Keratinocyte (primary cell): ENCODE measurements around the gene DTD2.

Source experiments
- EZH2 ChIP-seq: IDR thresholded peaks from one replicate; pipeline ENCODE4 v1.6.1; 2012; ENCODE audit warnings: inconsistent platforms, mild to moderate bottlenecking, low read length, moderate library complexity
- TF ChIP-seq, protein P1 (sequence below), 3 experiments: IDR thresholded peaks in 1 of 3; conservative IDR thresholded peaks in 1 of 3; optimal IDR thresholded peaks in 1 of 3; 2 replicates in 2 of 3; 3 replicates in 1 of 3; pipeline versions ENCODE3 to v1.5.1; 2011; ENCODE audit warnings: low read length in 3 of 3, mild to moderate bottlenecking in 3 of 3, moderate library complexity in 2 of 3, control low read depth in 1 of 3, inconsistent platforms in 1 of 3; ENCODE audit not compliant: insufficient read depth in 2 of 3; ENCODE audit errors: extremely low read depth in 1 of 3

DNA sequence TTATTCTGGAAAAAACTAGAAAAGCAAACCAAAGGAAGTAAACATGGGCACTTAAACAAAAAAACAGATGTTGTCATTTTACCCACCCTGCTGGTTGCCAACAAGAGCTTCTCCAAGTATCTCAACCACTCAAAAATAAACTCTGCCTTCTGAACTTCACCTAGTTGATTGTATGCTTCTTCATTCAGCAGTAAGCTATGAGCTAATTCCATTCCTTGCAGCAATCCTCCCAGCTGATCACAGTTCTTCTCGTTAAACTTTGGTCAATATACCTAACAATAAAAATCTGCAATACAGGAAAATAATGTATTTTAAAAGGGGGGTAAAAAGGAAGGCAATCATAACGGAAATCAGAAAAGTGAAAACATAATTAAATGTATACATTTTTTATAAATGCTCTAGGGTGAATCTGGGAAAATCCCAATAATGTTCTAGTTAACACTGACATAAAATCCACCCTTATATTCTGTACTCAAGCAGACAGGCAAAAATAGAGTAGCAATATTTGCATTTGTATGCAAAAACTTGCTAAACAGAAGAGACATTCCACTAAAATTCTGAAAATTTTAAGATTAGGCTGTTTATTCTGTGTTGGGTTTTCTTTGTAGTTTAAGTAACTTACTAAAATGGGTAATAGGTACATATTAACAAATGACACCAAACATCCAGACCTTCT is 54.4 kb downstream of the DTD2 start:
- TF ChIP-seq, protein P1, sequence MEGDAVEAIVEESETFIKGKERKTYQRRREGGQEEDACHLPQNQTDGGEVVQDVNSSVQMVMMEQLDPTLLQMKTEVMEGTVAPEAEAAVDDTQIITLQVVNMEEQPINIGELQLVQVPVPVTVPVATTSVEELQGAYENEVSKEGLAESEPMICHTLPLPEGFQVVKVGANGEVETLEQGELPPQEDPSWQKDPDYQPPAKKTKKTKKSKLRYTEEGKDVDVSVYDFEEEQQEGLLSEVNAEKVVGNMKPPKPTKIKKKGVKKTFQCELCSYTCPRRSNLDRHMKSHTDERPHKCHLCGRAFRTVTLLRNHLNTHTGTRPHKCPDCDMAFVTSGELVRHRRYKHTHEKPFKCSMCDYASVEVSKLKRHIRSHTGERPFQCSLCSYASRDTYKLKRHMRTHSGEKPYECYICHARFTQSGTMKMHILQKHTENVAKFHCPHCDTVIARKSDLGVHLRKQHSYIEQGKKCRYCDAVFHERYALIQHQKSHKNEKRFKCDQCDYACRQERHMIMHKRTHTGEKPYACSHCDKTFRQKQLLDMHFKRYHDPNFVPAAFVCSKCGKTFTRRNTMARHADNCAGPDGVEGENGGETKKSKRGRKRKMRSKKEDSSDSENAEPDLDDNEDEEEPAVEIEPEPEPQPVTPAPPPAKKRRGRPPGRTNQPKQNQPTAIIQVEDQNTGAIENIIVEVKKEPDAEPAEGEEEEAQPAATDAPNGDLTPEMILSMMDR (optimal IDR thresholded peaks at IDR 0.05 in 1 of 3, IDR thresholded peaks at IDR 0.05 in 1 of 3, conservative IDR thresholded peaks at IDR 0.05 in 1 of 3; ENCODE audit: extremely low read depth in 1 of 3, insufficient read depth in 2 of 3, low read length in 3 of 3), result no peak
- no peak for TF ChIP-seq EZH2
